Measurements from ENCODE around the gene RTP1.

GRCh38 chr3:187205683-187206082 lies 8.4 kb downstream of the RTP1 start:
- TF ChIP-seq CTCF (IDR thresholded peaks at IDR 0.05) (no peak), POLR2AphosphoS5 (IDR thresholded peaks at IDR 0.05) (no peak)
